OCI-LY7 (cell line): Measurements from ENCODE around the gene NCF1. TPM values are rescaled to one million over a fixed set of nuclear protein-coding genes. Genes with fewer than 3 reads are reported as not detected.
"Not testable (repeated sequence)": the region's sequence is repeated elsewhere in the genome, so short reads cannot be mapped to it uniquely, and the experiment has no call there.

Source experiments
- BruUV-seq: library from RNA; stranded (reverse); fragments of 400-500 nt; replicated peaks from 2 replicates; lab custom pipeline; 2021; lab: Mats Ljungman, UMichigan
- CTCF ChIA-PET: fragments of 300-600 bp; sonication (Branson Sonifier 250); formaldehyde crosslinking; loops from one replicate; lab custom pipeline; 2022; ENCODE audit warnings: antibody characterized with exemption; ENCODE audit not compliant: unreplicated experiment; lab: Charles Lee
- POLR2A ChIA-PET: fragments of 300-600 bp; sonication (Branson Sonifier 250); formaldehyde crosslinking; loops from one replicate; lab custom pipeline; 2022; ENCODE audit warnings: antibody characterized with exemption; lab: Charles Lee
- DNase-seq: peaks from one replicate; pipeline ENCODE4 v3.0.0-alpha.2; 2015; ENCODE audit warnings: low spot score
- H2AFZ ChIP-seq: fragments of 200-600 bp; sonication (generic), shearing (Covaris generic); 2 replicates; pipeline ENCODE4 v1.6.1; 2014; ENCODE audit warnings: mild to moderate bottlenecking, antibody characterized with exemption, low read length, moderate library complexity
- H3K27ac ChIP-seq: fragments of 200-600 bp; sonication (generic); 2 replicates; pipeline ENCODE4 v1.5.1; 2014; ENCODE audit warnings: mixed run types, low read depth, mild to moderate bottlenecking, moderate library complexity, low read length, inconsistent platforms; ENCODE audit not compliant: poor library complexity, severe bottlenecking
- H3K36me3 ChIP-seq: fragments of 200-600 bp; sonication (generic); 2 replicates; pipeline ENCODE4 v1.6.1; 2014; ENCODE audit warnings: mild to moderate bottlenecking, antibody characterized with exemption, low read length, moderate library complexity, mixed read lengths; ENCODE audit not compliant: insufficient read depth
- H3K4me1 ChIP-seq: fragments of 200-600 bp; sonication (generic); 2 replicates; pipeline ENCODE4 v1.5.1; 2014; ENCODE audit warnings: mild to moderate bottlenecking, low read length; ENCODE audit not compliant: insufficient read depth, poor library complexity, severe bottlenecking
- H3K4me2 ChIP-seq: fragments of 200-600 bp; sonication (generic); 2 replicates; pipeline ENCODE4 v1.6.1; 2014; ENCODE audit warnings: mild to moderate bottlenecking, low read length
- H3K4me3 ChIP-seq: fragments of 200-600 bp; sonication (generic); 2 replicates; pipeline ENCODE4 v1.5.1; 2014; ENCODE audit warnings: mild to moderate bottlenecking, low read depth, low read length; ENCODE audit not compliant: poor library complexity, severe bottlenecking
- H3K79me2 ChIP-seq: fragments of 200-600 bp; sonication (generic); 2 replicates; pipeline ENCODE4 v1.6.1; 2016; ENCODE audit warnings: low read depth, mild to moderate bottlenecking, low read length, moderate library complexity, mixed read lengths; ENCODE audit not compliant: insufficient read depth
- H3K9me2 ChIP-seq: fragments of 200-600 bp; sonication (generic); 2 replicates; pipeline ENCODE4 v1.6.1; 2016; ENCODE audit warnings: mild to moderate bottlenecking, low read length, mixed read lengths; ENCODE audit not compliant: insufficient read depth
- H3K9me3 ChIP-seq: fragments of 200-600 bp; sonication (generic); 2 replicates; pipeline ENCODE4 v1.6.1; 2014; ENCODE audit warnings: mild to moderate bottlenecking, mixed run types, low read length, mixed read lengths
- H4K20me1 ChIP-seq: fragments of 200-600 bp; sonication (generic); 2 replicates; pipeline ENCODE4 v1.6.1; 2014; ENCODE audit warnings: mild to moderate bottlenecking, antibody characterized with exemption, low read length, moderate library complexity, mixed read lengths; ENCODE audit not compliant: insufficient read depth
- intact Hi-C: fragments of 100-400 bp; cut with micrococcal nuclease; formaldehyde crosslinking; loops from one replicate; pipeline ENCODE4 v1.10.0; 2022; ENCODE audit not compliant: unreplicated experiment
- total RNA-seq, 2 experiments: library from RNA; depleted of rRNA in 1 of 2; stranded (reverse); fragments of >200 nt in 1 of 2; shearing (Covaris generic) in 1 of 2; gene quantifications; 2 replicates each; pipeline ENCODE4 v1.2.3, GENCODE V29; 2014 to 2022

NCF1 gene
- total RNA-seq, 2 experiments from 2014 or later, result 31.9 to 100 TPM

- intact Hi-C loops, H3K36me3 ChIP-seq, H3K9me3 ChIP-seq, H3K79me2 ChIP-seq, DNase-seq, H3K4me1 ChIP-seq, BruUV-seq, H3K9me2 ChIP-seq, CTCF ChIA-PET, H3K4me2 ChIP-seq, POLR2A ChIA-PET, H2AFZ ChIP-seq, H3K27ac ChIP-seq, H3K4me3 ChIP-seq, H4K20me1 ChIP-seq: not testable (repeated sequence)
Measured at GRCh38 chr7:74797848-74798622, 24.2 kb downstream of the NCF1 start.

GRCh38 chr7:74798644-74799043 lies 24.8 kb downstream of the NCF1 start:
- DNase-seq, H3K4me2 ChIP-seq, H3K79me2 ChIP-seq, intact Hi-C loops, H3K9me2 ChIP-seq, H3K4me3 ChIP-seq, H3K36me3 ChIP-seq, BruUV-seq, H3K4me1 ChIP-seq, H3K9me3 ChIP-seq, H4K20me1 ChIP-seq, H3K27ac ChIP-seq, POLR2A ChIA-PET, H2AFZ ChIP-seq, CTCF ChIA-PET: not testable (repeated sequence)

GRCh38 chr7:74815882-74816281 lies 42.1 kb downstream of the NCF1 start:
- H3K4me2 ChIP-seq, H3K27ac ChIP-seq, DNase-seq, H3K79me2 ChIP-seq, H4K20me1 ChIP-seq, H2AFZ ChIP-seq, H3K36me3 ChIP-seq, POLR2A ChIA-PET, intact Hi-C loops, H3K4me3 ChIP-seq, H3K9me2 ChIP-seq, BruUV-seq, H3K9me3 ChIP-seq, H3K4me1 ChIP-seq, CTCF ChIA-PET: not testable (repeated sequence)

- H3K79me2 ChIP-seq, CTCF ChIA-PET, H3K4me3 ChIP-seq, H3K4me2 ChIP-seq, H3K36me3 ChIP-seq, H3K27ac ChIP-seq, DNase-seq, H3K9me3 ChIP-seq, BruUV-seq, H4K20me1 ChIP-seq, H2AFZ ChIP-seq, H3K9me2 ChIP-seq, H3K4me1 ChIP-seq, POLR2A ChIA-PET, intact Hi-C loops: not testable (repeated sequence)
Measured at GRCh38 chr7:74820146-74820805, 46.5 kb downstream of the NCF1 start.

GRCh38 chr7:74821259-74821658 lies 47.4 kb downstream of the NCF1 start:
- H3K9me3 ChIP-seq, H3K36me3 ChIP-seq, H3K79me2 ChIP-seq, intact Hi-C loops, CTCF ChIA-PET, BruUV-seq, H3K4me1 ChIP-seq, H3K4me2 ChIP-seq, DNase-seq, H2AFZ ChIP-seq, POLR2A ChIA-PET, H3K27ac ChIP-seq, H4K20me1 ChIP-seq, H3K4me3 ChIP-seq, H3K9me2 ChIP-seq: not testable (repeated sequence)

- POLR2A ChIA-PET, BruUV-seq, CTCF ChIA-PET, intact Hi-C loops, H3K9me2 ChIP-seq, H3K27ac ChIP-seq, H3K4me1 ChIP-seq, DNase-seq, H3K4me3 ChIP-seq, H3K79me2 ChIP-seq, H4K20me1 ChIP-seq, H3K36me3 ChIP-seq, H2AFZ ChIP-seq, H3K9me3 ChIP-seq, H3K4me2 ChIP-seq: not testable (repeated sequence)
Measured at GRCh38 chr7:74829959-74830358, 56.1 kb downstream of the NCF1 start.
